Measurements from ENCODE around the gene EEF1E1. TPM values are rescaled to one million over a fixed set of nuclear protein-coding genes. Genes with fewer than 3 reads are reported as not detected.

Gene EEF1E1
- 10 to 100 TPM; 59.3 to 98.1 (median 61.6) TPM for polyA plus RNA-seq (ENCODE audit: low read depth in 6 of 6)

GRCh38 chr6:8102122-8102958 lies at the start of gene EEF1E1:
EEF1E1 (minus strand) TSS chr6:8102548; CDS start chr6:8102521, 27 bp downstream.
- H3K9me3 Mint-ChIP-seq = peaks cover 0 to 13% (median 3%) of the 10 kb centered on the region in 7 donors
- H3K4me1 Mint-ChIP-seq = peaks cover 23 to 28% (median 26%) of the 10 kb centered on the region in 3 donors
- peaks cover 7 to 12% of the 10 kb centered on the region in 2 donors for H3K36me3 Mint-ChIP-seq
- H3K27me3 Mint-ChIP-seq = peaks cover 14 to 29% (median 24%) of the 10 kb centered on the region in 3 donors
- H3K4me3 Mint-ChIP-seq = peak within 1 kb of the TSS; percentile 90 to 100 (median 98)
- ATAC-seq (ENCODE audit: low read depth in 2 of 2) (peak; percentile 98), DNase-seq (peak; percentile 90)
- H3K27ac Mint-ChIP-seq = peak within 1 kb of the TSS; percentile 14 to 99 (median 98)

GRCh38 chr6:8149350-8149749 lies 47.0 kb upstream of the EEF1E1 start:
- Mint-ChIP-seq H3K27me3 (peaks cover 9 to 14% (median 11%) of the 10 kb centered on the region in 3 donors), H3K36me3 (no peaks in the 10 kb centered on the region), H3K4me1 (no peaks in the 10 kb centered on the region), H3K27ac (no peak overlapping the region), H3K4me3 (no peak overlapping the region), H3K9me3 (peaks cover 0 to 4% (median 0%) of the 10 kb centered on the region in 7 donors)
- DNase-seq = no peak
- no peak for ATAC-seq (ENCODE audit: low read depth in 2 of 2)

GRCh38 chr6:8143945-8144344 lies 41.6 kb upstream of the EEF1E1 start:
- DNase-seq (no peak), ATAC-seq (ENCODE audit: low read depth in 2 of 2) (no peak)
- H3K9me3 Mint-ChIP-seq = peaks cover 0 to 4% (median 0%) of the 10 kb centered on the region in 7 donors
- no peaks in the 10 kb centered on the region for H3K36me3 Mint-ChIP-seq
- H3K27me3 Mint-ChIP-seq = peaks cover 5 to 8% (median 6%) of the 10 kb centered on the region in 3 donors
- H3K4me3 Mint-ChIP-seq = no peak overlapping the region
- no peak overlapping the region for H3K27ac Mint-ChIP-seq
- H3K4me1 Mint-ChIP-seq = peaks cover 0 to 4% (median 0%) of the 10 kb centered on the region in 3 donors

- no peak overlapping the region for H3K4me3 Mint-ChIP-seq
- H3K36me3 Mint-ChIP-seq = no peaks in the 10 kb centered on the region
- no peak for ATAC-seq (ENCODE audit: low read depth in 2 of 2)
- peaks cover 0 to 4% (median 0%) of the 10 kb centered on the region in 3 donors for H3K4me1 Mint-ChIP-seq
- H3K27me3 Mint-ChIP-seq = peaks cover 2 to 23% (median 21%) of the 10 kb centered on the region in 3 donors
- no peak for DNase-seq
- H3K27ac Mint-ChIP-seq = no peak overlapping the region
- H3K9me3 Mint-ChIP-seq = no peaks in the 10 kb centered on the region
Measured at GRCh38 chr6:8139451-8139850, 37.1 kb upstream of the EEF1E1 start.

GRCh38 chr6:8137529-8137939 lies 35.2 kb upstream of the EEF1E1 start:
- no peak for ATAC-seq (ENCODE audit: low read depth in 2 of 2)
- Mint-ChIP-seq H3K9me3 (no peaks in the 10 kb centered on the region), H3K4me1 (peaks cover 0 to 4% (median 0%) of the 10 kb centered on the region in 3 donors), H3K36me3 (no peaks in the 10 kb centered on the region), H3K27ac (no peak overlapping the region), H3K27me3 (peaks cover 6 to 29% (median 28%) of the 10 kb centered on the region in 3 donors), H3K4me3 (no peak overlapping the region)
- DNase-seq = no peak

GRCh38 chr6:8135276-8135675 lies 32.9 kb upstream of the EEF1E1 start:
- Mint-ChIP-seq H3K4me1 (peaks cover 0 to 4% (median 0%) of the 10 kb centered on the region in 3 donors), H3K36me3 (no peaks in the 10 kb centered on the region), H3K27ac (no peak overlapping the region), H3K4me3 (no peak overlapping the region), H3K9me3 (peaks cover 0 to 2% (median 0%) of the 10 kb centered on the region in 7 donors), H3K27me3 (peaks cover 21 to 52% (median 51%) of the 10 kb centered on the region in 3 donors)
- no peak for ATAC-seq (ENCODE audit: low read depth in 2 of 2)
- DNase-seq = no peak

GRCh38 chr6:8132130-8132529 lies 29.8 kb upstream of the EEF1E1 start:
- Mint-ChIP-seq H3K36me3 (no peaks in the 10 kb centered on the region), H3K27me3 (peaks cover 29 to 61% (median 36%) of the 10 kb centered on the region in 3 donors), H3K4me1 (no peaks in the 10 kb centered on the region), H3K9me3 (peaks cover 0 to 2% (median 0%) of the 10 kb centered on the region in 7 donors), H3K4me3 (no peak overlapping the region), H3K27ac (no peak overlapping the region)
- ATAC-seq (ENCODE audit: low read depth in 2 of 2) = no peak
- DNase-seq = no peak

GRCh38 chr6:8131265-8131897 lies 29.0 kb upstream of the EEF1E1 start:
- no peak for ATAC-seq (ENCODE audit: low read depth in 2 of 2)
- Mint-ChIP-seq H3K9me3 (peaks cover 0 to 2% (median 0%) of the 10 kb centered on the region in 7 donors), H3K27ac (no peak overlapping the region), H3K4me3 (no peak overlapping the region), H3K4me1 (no peaks in the 10 kb centered on the region), H3K36me3 (no peaks in the 10 kb centered on the region), H3K27me3 (peaks cover 29 to 60% (median 35%) of the 10 kb centered on the region in 3 donors)
- no peak for DNase-seq

GRCh38 chr6:8130399-8130798 lies 28.1 kb upstream of the EEF1E1 start:
- Mint-ChIP-seq H3K4me1 (no peaks in the 10 kb centered on the region), H3K27me3 (peaks cover 29 to 57% (median 35%) of the 10 kb centered on the region in 3 donors), H3K27ac (no peak overlapping the region), H3K4me3 (no peak overlapping the region), H3K36me3 (no peaks in the 10 kb centered on the region), H3K9me3 (peaks cover 0 to 2% (median 0%) of the 10 kb centered on the region in 7 donors)
- ATAC-seq (ENCODE audit: low read depth in 2 of 2) = no peak
- DNase-seq = no peak

- Mint-ChIP-seq H3K4me3 (no peak overlapping the region), H3K27me3 (peaks cover 19 to 57% (median 32%) of the 10 kb centered on the region in 3 donors), H3K9me3 (peaks cover 0 to 6% (median 2%) of the 10 kb centered on the region in 7 donors), H3K36me3 (no peaks in the 10 kb centered on the region), H3K27ac (no peak overlapping the region), H3K4me1 (no peaks in the 10 kb centered on the region)
- ATAC-seq (ENCODE audit: low read depth in 2 of 2) (no peak), DNase-seq (no peak)
Measured at GRCh38 chr6:8123236-8123635, 20.9 kb upstream of the EEF1E1 start.

GRCh38 chr6:8114956-8115355 lies 12.6 kb upstream of the EEF1E1 start:
- Mint-ChIP-seq H3K27ac (no peak overlapping the region), H3K27me3 (peaks cover 15 to 42% (median 29%) of the 10 kb centered on the region in 3 donors), H3K4me1 (peaks cover 0 to 3% (median 0%) of the 10 kb centered on the region in 3 donors), H3K4me3 (no peak overlapping the region), H3K9me3 (peaks cover 0 to 8% (median 0%) of the 10 kb centered on the region in 7 donors), H3K36me3 (no peaks in the 10 kb centered on the region)
- ATAC-seq (ENCODE audit: low read depth in 2 of 2) = no peak
- DNase-seq = no peak

GRCh38 chr6:8113131-8113654 lies 10.8 kb upstream of the EEF1E1 start:
- Mint-ChIP-seq H3K9me3 (peaks cover 0 to 8% (median 0%) of the 10 kb centered on the region in 7 donors), H3K36me3 (peaks cover 0 to 1% of the 10 kb centered on the region in 2 donors), H3K27me3 (peaks cover 32 to 47% (median 36%) of the 10 kb centered on the region in 3 donors), H3K27ac (no peak overlapping the region), H3K4me3 (no peak overlapping the region), H3K4me1 (peaks cover 0 to 4% (median 0%) of the 10 kb centered on the region in 3 donors)
- DNase-seq (no peak), ATAC-seq (ENCODE audit: low read depth in 2 of 2) (no peak)

GRCh38 chr6:8110725-8111124 lies 8.4 kb upstream of the EEF1E1 start:
- ATAC-seq (ENCODE audit: low read depth in 2 of 2) (no peak), DNase-seq (no peak)
- Mint-ChIP-seq H3K36me3 (peaks cover 12% of the 10 kb centered on the region in 2 donors), H3K4me1 (peaks cover 0 to 4% (median 0%) of the 10 kb centered on the region in 3 donors), H3K27me3 (peaks cover 54 to 65% (median 57%) of the 10 kb centered on the region in 3 donors), H3K9me3 (peaks cover 0 to 14% (median 4%) of the 10 kb centered on the region in 7 donors), H3K27ac (no peak overlapping the region), H3K4me3 (no peak overlapping the region)

All from naive B cell (primary cell).